Liver (tissue), 9 donors: ENCODE data around the gene AHRR. TPM values are rescaled to one million over a fixed set of nuclear protein-coding genes. Genes with fewer than 3 reads are reported as not detected.

Experiments
- DNase-seq: peaks from one replicate; pipeline ENCODE4 v3.0.0-alpha.2; 2017; ENCODE audit warnings: low spot score
- H3K27ac ChIP-seq, 2 donors: one replicate each; pipeline ENCODE4 v1.7.0; 2013; ENCODE audit warnings: inconsistent platforms in 2 of 2, low read length in 2 of 2, control low read depth in 1 of 2, low read depth in 1 of 2, mild to moderate bottlenecking in 1 of 2
- H3K27me3 ChIP-seq, 4 donors: one replicate each; pipeline versions ENCODE4 v1.6.1 to v1.7.0; 2013; ENCODE audit warnings: low read length in 3 of 4, inconsistent platforms in 1 of 4, mild to moderate bottlenecking in 1 of 4, moderate library complexity in 1 of 4; ENCODE audit not compliant: control insufficient read depth in 4 of 4, insufficient read depth in 4 of 4
- H3K36me3 ChIP-seq, 4 donors: one replicate each; pipeline versions ENCODE4 v1.6.1 to v1.7.0; 2013; ENCODE audit warnings: low read length in 3 of 4, mild to moderate bottlenecking in 3 of 4, low read depth in 1 of 4, moderate library complexity in 1 of 4; ENCODE audit not compliant: control insufficient read depth in 4 of 4, insufficient read depth in 3 of 4
- H3K4me1 ChIP-seq, 4 donors: one replicate each; pipeline versions ENCODE4 v1.6.1 to v1.7.0; 2013; ENCODE audit warnings: low read length in 3 of 4, mild to moderate bottlenecking in 3 of 4, moderate library complexity in 1 of 4; ENCODE audit not compliant: control insufficient read depth in 4 of 4, insufficient read depth in 4 of 4
- H3K4me3 ChIP-seq, 3 donors: one replicate each; pipeline versions ENCODE4 v1.6.1 to v1.7.0; 2013; ENCODE audit warnings: low read length in 3 of 3, control low read depth in 1 of 3, low read depth in 1 of 3, mild to moderate bottlenecking in 1 of 3
- H3K9ac ChIP-seq, 2 donors: one replicate each; pipeline ENCODE4 v1.7.0; 2013; ENCODE audit warnings: low read length in 2 of 2, mild to moderate bottlenecking in 2 of 2, moderate library complexity in 2 of 2, control low read depth in 1 of 2, low read depth in 1 of 2
- H3K9me3 ChIP-seq, 4 donors: one replicate each; pipeline versions ENCODE4 v1.6.1 to v1.7.0; 2013; ENCODE audit warnings: low read length in 3 of 4; ENCODE audit not compliant: control insufficient read depth in 4 of 4
- EGR1 ChIP-seq, 2 donors: IDR thresholded peaks; 2 replicates each; pipeline ENCODE4 v1.6.1; 2016 to 2018; ENCODE audit warnings: antibody characterized with exemption in 2 of 2, low read depth in 2 of 2
- GABPA ChIP-seq, 2 donors: IDR thresholded peaks in 1 of 2; conservative IDR thresholded peaks in 1 of 2; 2 replicates each; pipeline ENCODE4 v1.6.1; 2016; ENCODE audit warnings: antibody characterized with exemption in 2 of 2, mild to moderate bottlenecking in 1 of 2, moderate library complexity in 1 of 2
- NR2F2 ChIP-seq: IDR thresholded peaks from 2 replicates; pipeline ENCODE4 v1.6.1; 2016; ENCODE audit warnings: antibody characterized with exemption
- RAD21 ChIP-seq, 2 donors: IDR thresholded peaks; 2 replicates each; pipeline ENCODE4 v1.6.1; 2016; ENCODE audit warnings: antibody characterized with exemption in 2 of 2, mild to moderate bottlenecking in 2 of 2
- WGBS: extraction: QIAGEN DNeasy Blood & Tissue Kit; methylation state at CpG from one replicate; pipeline ENCODE4 v1.1.7; 2013; 5-methylcytosine and 5-hydroxymethylcytosine counted together
- polyA plus RNA-seq, 2 donors: library from polyadenylated mRNA; stranded (reverse) in 1 of 2; unstranded in 1 of 2; fragments of 200-250 nt in 1 of 2; fragments of >200 nt in 1 of 2; fragmentation: Nextera tagmentation in 1 of 2; extraction: Ambion mirVana in 1 of 2; gene quantifications; one replicate each; pipeline versions ENCODE4 v1.2.1 to v1.2.3, GENCODE V29; 2013 to 2015
- total RNA-seq, 2 donors: library from RNA; depleted of rRNA; stranded (reverse); fragments of >200 nt; gene quantifications; one replicate each; pipeline ENCODE4 v1.2.3, GENCODE V29; 2014
- TF ChIP-seq, protein P1 (sequence below): IDR thresholded peaks from 2 replicates; pipeline ENCODE4 v1.6.1; 2016; ENCODE audit warnings: antibody characterized with exemption, mild to moderate bottlenecking
- TF ChIP-seq, protein P2 (sequence below): fragments of 150-350 bp; IDR thresholded peaks from 2 replicates; pipeline ENCODE4 v1.5.1; 2017; ENCODE audit warnings: improper control_type of control experiment, low read depth, low read length; ENCODE audit not compliant: missing input control
- donor health status: healthy.
- donor health status: healthy.
- donor health status: healthy.
- donor health status: healthy.
- donor health status: healthy.

AHRR gene
- total and polyA plus RNA-seq, 4 donors: 0.15 to 0.47 (median 0.24) TPM

DNA sequence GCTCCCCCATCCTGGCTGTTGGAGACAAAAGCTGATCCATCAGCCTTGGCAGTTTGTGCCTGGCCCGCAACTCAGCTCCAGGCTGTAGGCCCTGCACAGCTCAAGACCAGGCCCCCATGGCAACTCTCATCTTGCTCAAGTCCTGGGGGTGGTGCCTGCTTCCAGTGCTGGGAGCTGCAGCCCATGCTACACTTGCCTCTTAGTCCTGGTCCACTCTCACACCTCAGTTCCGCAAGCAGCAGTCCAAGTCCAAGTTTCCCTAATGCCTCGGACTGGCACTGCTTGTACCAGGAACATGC is 14.2 kb downstream of the AHRR start:
- Histone ChIP-seq H3K27ac (no peak overlapping the region), H3K36me3 (no peaks in the 10 kb centered on the region), H3K9me3 (no peaks in the 10 kb centered on the region), H3K4me3 (no peak overlapping the region), H3K27me3 (no peaks in the 10 kb centered on the region), H3K4me1 (no peaks in the 10 kb centered on the region), H3K9ac (no peak overlapping the region)
- TF ChIP-seq EGR1 (IDR thresholded peaks at IDR 0.05; ENCODE audit: low read depth in 2 of 2) (no peak), NR2F2 (no peak), RAD21 (IDR thresholded peaks at IDR 0.05) (no peak)
- TF ChIP-seq, protein P1, sequence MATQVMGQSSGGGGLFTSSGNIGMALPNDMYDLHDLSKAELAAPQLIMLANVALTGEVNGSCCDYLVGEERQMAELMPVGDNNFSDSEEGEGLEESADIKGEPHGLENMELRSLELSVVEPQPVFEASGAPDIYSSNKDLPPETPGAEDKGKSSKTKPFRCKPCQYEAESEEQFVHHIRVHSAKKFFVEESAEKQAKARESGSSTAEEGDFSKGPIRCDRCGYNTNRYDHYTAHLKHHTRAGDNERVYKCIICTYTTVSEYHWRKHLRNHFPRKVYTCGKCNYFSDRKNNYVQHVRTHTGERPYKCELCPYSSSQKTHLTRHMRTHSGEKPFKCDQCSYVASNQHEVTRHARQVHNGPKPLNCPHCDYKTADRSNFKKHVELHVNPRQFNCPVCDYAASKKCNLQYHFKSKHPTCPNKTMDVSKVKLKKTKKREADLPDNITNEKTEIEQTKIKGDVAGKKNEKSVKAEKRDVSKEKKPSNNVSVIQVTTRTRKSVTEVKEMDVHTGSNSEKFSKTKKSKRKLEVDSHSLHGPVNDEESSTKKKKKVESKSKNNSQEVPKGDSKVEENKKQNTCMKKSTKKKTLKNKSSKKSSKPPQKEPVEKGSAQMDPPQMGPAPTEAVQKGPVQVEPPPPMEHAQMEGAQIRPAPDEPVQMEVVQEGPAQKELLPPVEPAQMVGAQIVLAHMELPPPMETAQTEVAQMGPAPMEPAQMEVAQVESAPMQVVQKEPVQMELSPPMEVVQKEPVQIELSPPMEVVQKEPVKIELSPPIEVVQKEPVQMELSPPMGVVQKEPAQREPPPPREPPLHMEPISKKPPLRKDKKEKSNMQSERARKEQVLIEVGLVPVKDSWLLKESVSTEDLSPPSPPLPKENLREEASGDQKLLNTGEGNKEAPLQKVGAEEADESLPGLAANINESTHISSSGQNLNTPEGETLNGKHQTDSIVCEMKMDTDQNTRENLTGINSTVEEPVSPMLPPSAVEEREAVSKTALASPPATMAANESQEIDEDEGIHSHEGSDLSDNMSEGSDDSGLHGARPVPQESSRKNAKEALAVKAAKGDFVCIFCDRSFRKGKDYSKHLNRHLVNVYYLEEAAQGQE: no peak
- TF ChIP-seq, protein P2, sequence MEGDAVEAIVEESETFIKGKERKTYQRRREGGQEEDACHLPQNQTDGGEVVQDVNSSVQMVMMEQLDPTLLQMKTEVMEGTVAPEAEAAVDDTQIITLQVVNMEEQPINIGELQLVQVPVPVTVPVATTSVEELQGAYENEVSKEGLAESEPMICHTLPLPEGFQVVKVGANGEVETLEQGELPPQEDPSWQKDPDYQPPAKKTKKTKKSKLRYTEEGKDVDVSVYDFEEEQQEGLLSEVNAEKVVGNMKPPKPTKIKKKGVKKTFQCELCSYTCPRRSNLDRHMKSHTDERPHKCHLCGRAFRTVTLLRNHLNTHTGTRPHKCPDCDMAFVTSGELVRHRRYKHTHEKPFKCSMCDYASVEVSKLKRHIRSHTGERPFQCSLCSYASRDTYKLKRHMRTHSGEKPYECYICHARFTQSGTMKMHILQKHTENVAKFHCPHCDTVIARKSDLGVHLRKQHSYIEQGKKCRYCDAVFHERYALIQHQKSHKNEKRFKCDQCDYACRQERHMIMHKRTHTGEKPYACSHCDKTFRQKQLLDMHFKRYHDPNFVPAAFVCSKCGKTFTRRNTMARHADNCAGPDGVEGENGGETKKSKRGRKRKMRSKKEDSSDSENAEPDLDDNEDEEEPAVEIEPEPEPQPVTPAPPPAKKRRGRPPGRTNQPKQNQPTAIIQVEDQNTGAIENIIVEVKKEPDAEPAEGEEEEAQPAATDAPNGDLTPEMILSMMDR: no peak
- DNase-seq: no peak
- 94% methylated on average over 3 of the region's 3 CpGs for WGBS

DNA sequence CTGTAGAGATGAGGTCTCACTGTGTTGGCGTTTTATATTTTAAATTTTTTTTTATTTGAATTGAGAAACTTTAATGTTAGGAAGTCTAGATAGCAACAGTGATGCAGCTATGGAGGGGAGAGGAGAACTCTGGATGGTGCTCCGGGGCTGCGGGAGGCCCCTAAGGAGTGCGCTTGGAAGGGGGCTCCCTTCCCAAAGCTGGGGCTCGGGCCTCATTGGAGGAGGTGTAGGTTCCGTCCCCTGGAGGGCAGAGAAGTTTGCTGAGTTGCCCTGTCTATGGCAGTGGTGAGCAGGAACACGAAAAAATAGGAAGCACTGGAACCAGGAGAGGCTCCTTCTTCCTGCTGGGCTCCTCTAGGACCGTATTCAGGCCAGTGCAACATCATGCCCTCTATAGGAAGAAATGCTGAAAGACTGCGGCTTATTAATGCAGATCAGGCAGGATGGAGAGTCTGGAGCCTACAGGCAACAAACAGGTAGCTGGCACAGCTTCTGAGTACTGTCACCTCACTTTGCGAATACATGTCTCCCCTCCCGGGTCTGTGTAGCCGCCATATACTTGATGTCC is 16.1 kb downstream of the AHRR start:
- H3K4me3 ChIP-seq: no peak overlapping the region
- no peaks in the 10 kb centered on the region for H3K9me3 ChIP-seq
- no peaks in the 10 kb centered on the region for H3K27me3 ChIP-seq
- no peak overlapping the region for H3K9ac ChIP-seq
- WGBS: 79% methylated on average over 12 of the region's 12 CpGs
- TF ChIP-seq GABPA (IDR thresholded peaks at IDR 0.05 in 1 of 2, conservative IDR thresholded peaks at IDR 0.05 in 1 of 2): no peak
- TF ChIP-seq, protein P2: no peak
- no peaks in the 10 kb centered on the region for H3K4me1 ChIP-seq
- DNase-seq: no peak
- no peaks in the 10 kb centered on the region for H3K36me3 ChIP-seq
- H3K27ac ChIP-seq: no peak overlapping the region
